ENCODE results near the gene MAPK4. TPM values are rescaled to one million over a fixed set of nuclear protein-coding genes. Genes with fewer than 3 reads are reported as not detected.

MAPK4 gene
- total and polyA plus RNA-seq, 9 donors = 0.80 to 21.7 (median 3.4) TPM

DNA sequence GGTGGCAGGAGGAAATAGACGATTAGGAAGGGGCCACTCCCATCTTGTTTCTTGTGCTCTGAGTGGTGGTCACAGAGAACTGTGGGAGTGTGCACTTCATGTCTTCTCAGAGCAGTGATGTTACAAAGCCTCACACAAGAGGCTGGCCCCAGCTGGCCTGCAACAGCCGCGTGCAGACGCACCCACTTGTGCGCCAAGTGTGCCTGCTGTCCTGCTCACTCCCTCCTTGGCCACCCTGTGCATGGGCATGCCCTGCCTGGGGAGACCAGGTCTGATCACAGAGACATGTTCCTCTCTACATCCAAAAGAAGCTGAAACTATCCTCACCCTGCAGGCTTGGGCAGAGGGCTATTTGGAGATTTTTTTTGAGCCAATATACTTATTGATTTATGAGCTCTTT is 151.5 kb downstream of the MAPK4 start:
- Histone ChIP-seq H3K9me3 (peaks cover 0 to 3% of the 10 kb centered on the region in 2 donors), H3K36me3 (no peaks in the 10 kb centered on the region), H3K27ac (no peak overlapping the region), H3K4me3 (no peak overlapping the region), H3K27me3 (no peaks in the 10 kb centered on the region), H3K4me1 (ENCODE audit: insufficient read depth) (no peaks in the 10 kb centered on the region)
- intact Hi-C loops (cut with DNase I) = no loop called here
- TF ChIP-seq, protein P1, sequence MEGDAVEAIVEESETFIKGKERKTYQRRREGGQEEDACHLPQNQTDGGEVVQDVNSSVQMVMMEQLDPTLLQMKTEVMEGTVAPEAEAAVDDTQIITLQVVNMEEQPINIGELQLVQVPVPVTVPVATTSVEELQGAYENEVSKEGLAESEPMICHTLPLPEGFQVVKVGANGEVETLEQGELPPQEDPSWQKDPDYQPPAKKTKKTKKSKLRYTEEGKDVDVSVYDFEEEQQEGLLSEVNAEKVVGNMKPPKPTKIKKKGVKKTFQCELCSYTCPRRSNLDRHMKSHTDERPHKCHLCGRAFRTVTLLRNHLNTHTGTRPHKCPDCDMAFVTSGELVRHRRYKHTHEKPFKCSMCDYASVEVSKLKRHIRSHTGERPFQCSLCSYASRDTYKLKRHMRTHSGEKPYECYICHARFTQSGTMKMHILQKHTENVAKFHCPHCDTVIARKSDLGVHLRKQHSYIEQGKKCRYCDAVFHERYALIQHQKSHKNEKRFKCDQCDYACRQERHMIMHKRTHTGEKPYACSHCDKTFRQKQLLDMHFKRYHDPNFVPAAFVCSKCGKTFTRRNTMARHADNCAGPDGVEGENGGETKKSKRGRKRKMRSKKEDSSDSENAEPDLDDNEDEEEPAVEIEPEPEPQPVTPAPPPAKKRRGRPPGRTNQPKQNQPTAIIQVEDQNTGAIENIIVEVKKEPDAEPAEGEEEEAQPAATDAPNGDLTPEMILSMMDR (IDR thresholded peaks at IDR 0.05) = no peak
- TF ChIP-seq POLR2A (IDR thresholded peaks at IDR 0.05) (no peak), EP300 (IDR thresholded peaks at IDR 0.05) (no peak)
- WGBS, 3 donors = 40 to 48% (median 44%) methylated on average over 5 of the region's 5 CpGs
- no peak for DNase-seq

DNA sequence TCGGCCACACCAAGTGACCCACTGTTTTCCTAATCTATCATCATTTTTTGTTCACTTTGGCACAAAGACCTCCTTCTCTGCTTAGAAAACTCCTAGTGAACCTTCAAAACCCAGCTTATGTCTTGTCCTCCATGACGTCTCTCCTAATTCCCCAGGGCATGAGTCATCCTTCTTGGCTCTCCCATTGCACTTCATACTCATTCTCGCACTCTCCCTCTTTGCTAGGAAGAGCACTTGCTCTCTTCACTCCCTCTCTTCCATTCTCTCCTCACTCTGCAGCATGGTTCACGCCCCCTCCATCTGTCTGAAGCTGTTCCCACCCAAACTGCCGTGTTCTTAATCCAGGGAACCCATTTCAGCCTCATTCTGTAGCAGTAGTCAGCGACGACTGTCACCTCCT is 156.0 kb downstream of the MAPK4 start:
- H3K27me3 ChIP-seq = no peaks in the 10 kb centered on the region
- intact Hi-C loops (cut with DNase I) = no loop called here

DNA sequence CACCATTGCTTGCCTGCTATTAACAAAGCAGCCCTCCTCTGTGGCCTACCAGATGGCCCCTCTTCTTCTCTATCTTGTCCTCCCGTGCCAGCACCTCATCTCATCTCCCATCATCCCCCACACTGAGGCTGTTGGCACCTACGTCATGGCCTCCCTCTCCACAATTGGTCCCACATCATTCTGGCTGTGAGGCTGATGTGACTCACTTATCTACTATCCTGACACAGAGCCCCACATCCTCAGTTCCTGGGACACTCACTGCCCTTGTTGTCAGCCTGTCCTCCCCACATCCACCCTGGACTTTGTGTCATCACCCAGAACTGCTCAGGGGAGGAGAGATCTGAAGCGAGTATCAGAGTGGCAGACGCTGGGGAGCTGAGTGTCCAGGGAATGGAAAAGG is 157.0 kb downstream of the MAPK4 start:
- whole genome bisulfite sequencing, 3 donors = 81 to 91% (median 85%) methylated on average over 4 of the region's 4 CpGs
- no peaks in the 10 kb centered on the region for H3K27me3 ChIP-seq
- H3K36me3 ChIP-seq = no peaks in the 10 kb centered on the region
- peaks cover 0 to 3% of the 10 kb centered on the region in 2 donors for H3K9me3 ChIP-seq
- H3K4me1 ChIP-seq (ENCODE audit: insufficient read depth) = no peaks in the 10 kb centered on the region
- no peak overlapping the region for H3K4me3 ChIP-seq
- intact Hi-C loops (cut with DNase I) = no loop called here
- TF ChIP-seq, protein P1 (IDR thresholded peaks at IDR 0.05) = no peak
- no peak for TF ChIP-seq POLR2A (IDR thresholded peaks at IDR 0.05)
- TF ChIP-seq EP300 (IDR thresholded peaks at IDR 0.05) = no peak
- H3K27ac ChIP-seq = no peak overlapping the region
- no peak for DNase-seq

More for the DNA sequence above, 156.0 kb downstream of the MAPK4 start:
- TF ChIP-seq POLR2A (IDR thresholded peaks at IDR 0.05) (no peak), EP300 (IDR thresholded peaks at IDR 0.05) (no peak)
- TF ChIP-seq, protein P1 (IDR thresholded peaks at IDR 0.05) = no peak
- Histone ChIP-seq H3K27ac (no peak overlapping the region), H3K4me3 (no peak overlapping the region), H3K9me3 (peaks cover 0 to 3% of the 10 kb centered on the region in 2 donors), H3K36me3 (no peaks in the 10 kb centered on the region), H3K4me1 (ENCODE audit: insufficient read depth) (no peaks in the 10 kb centered on the region)
- no peak for DNase-seq
- 89 to 90% (median 90%) methylated on average over 7 of the region's 7 CpGs for WGBS, 3 donors

DNA sequence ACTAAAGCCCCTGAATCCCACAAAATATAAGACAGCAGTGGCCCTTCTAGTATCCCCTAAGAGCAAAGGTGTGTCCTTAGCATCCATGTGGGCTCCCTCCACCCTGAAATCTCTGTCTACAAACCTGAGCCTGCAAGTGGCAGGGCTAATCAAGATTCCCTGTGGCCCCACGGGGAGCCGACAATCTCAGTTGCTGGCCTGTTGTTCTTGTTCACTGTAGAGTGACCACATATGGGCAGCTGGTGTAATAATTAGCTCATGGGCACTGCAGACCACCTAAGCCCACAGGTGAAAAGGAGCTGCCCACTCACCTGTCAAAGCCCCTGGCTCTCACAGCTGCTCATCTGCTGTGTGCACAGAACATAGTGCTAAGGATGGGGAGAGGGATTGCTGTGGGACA is 157.7 kb downstream of the MAPK4 start:
- intact Hi-C loops (cut with DNase I) = no loop called here
- Histone ChIP-seq H3K27me3 (no peaks in the 10 kb centered on the region), H3K27ac (no peak overlapping the region), H3K4me3 (no peak overlapping the region), H3K9me3 (peaks cover 0 to 3% of the 10 kb centered on the region in 2 donors), H3K36me3 (no peaks in the 10 kb centered on the region), H3K4me1 (ENCODE audit: insufficient read depth) (no peaks in the 10 kb centered on the region)
- DNase-seq = no peak
- TF ChIP-seq, protein P1 (IDR thresholded peaks at IDR 0.05) = no peak
- TF ChIP-seq EP300 (IDR thresholded peaks at IDR 0.05) = no peak
- WGBS, 3 donors = 79 to 86% (median 82%) methylated on average over 2 of the region's 2 CpGs
